GM23248 (cell line): ENCODE data around the gene GTF2I.

ENCODE experiments used
- EZH2 ChIP-seq: fragments of 200-600 bp; sonication (generic); IDR thresholded peaks from 2 replicates; pipeline ENCODE4 v1.6.1; 2018; ENCODE audit warnings: antibody characterized with exemption, mild to moderate bottlenecking; ENCODE audit not compliant: insufficient read depth, poor library complexity, severe bottlenecking
- EZH2phosphoT487 ChIP-seq: fragments of 200-600 bp; sonication (generic); IDR thresholded peaks from 2 replicates; pipeline ENCODE4 v1.6.1; 2018; ENCODE audit warnings: antibody characterized with exemption, moderate library complexity, mild to moderate bottlenecking, low read depth; ENCODE audit not compliant: insufficient read depth

GRCh38 chr7:74617180-74617744, 40.3 kb upstream of the GTF2I start:
- TF ChIP-seq EZH2: no peak
- TF ChIP-seq EZH2phosphoT487: no peak
